Measurements from ENCODE around the gene PHOX2A. TPM values are rescaled to one million over a fixed set of nuclear protein-coding genes. Genes with fewer than 3 reads are reported as not detected.
"Not testable (repeated sequence)": the region's sequence is repeated elsewhere in the genome, so short reads cannot be mapped to it uniquely, and the experiment has no call there.

Gene PHOX2A
- not detected for total RNA-seq

GRCh38 chr11:72244060-72244360, at the start of gene PHOX2A:
Gene PHOX2A, minus strand, starts transcription at chr11:72244176. Its CDS starts 172 bp downstream, at chr11:72244004.
- DNase-seq, result no peak

GRCh38 chr11:72293391-72293790, 49.4 kb upstream of the PHOX2A start:
- no peak for DNase-seq

- DNase-seq, result no peak
Observed at GRCh38 chr11:72292106-72292785, 48.3 kb upstream of the PHOX2A start.

- DNase-seq, result not testable (repeated sequence)
Observed at GRCh38 chr11:72290741-72291140, 46.8 kb upstream of the PHOX2A start.

DNA sequence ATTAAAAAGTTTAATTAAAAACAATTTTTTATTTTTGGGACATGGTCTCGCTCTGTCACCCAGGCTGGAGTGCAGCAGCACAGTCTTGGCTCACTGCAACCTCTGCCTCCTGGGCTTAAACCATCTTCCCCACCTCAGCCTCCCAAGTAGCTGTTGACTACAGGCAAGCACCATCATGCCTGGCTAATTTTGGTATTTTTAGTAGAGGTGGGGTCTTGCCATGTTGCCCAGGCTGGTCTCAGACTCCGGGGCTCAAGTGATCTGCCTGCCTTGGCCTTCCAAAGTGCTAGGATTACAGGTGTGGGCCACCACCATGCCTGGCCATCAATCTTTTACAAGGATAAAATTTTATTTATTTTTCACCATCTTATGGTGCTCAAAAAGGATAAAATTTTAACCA, 43.3 kb upstream of the PHOX2A start:
- DNase-seq, result no peak

GRCh38 chr11:72283947-72284346, 40.0 kb upstream of the PHOX2A start:
- no peak for DNase-seq

GRCh38 chr11:72280726-72281315, 36.8 kb upstream of the PHOX2A start:
- no peak for DNase-seq

DNA sequence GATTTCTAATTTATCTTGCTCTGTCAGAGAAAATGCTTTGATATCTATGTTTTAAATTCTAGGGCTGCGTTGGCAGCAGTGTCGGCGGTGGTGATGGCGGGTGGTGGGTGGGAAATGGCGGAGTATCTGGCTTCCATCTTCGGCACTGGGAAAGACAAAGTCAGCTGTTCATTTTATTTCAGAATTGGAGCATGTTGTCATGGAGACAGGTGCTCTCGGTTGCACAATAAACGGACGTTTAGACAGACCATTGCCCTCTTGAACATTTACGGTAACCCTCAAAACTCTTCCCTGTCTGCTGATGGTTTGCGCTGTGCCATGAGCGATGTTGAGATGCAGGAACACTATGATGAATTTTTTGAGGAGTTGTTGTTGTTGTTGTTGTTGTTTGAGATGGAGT, 36.1 kb upstream of the PHOX2A start:
- no peak for DNase-seq

- DNase-seq, result no peak
Observed at GRCh38 chr11:72278905-72279304, 34.9 kb upstream of the PHOX2A start.

- no peak for DNase-seq
Observed at GRCh38 chr11:72274435-72274834, 30.5 kb upstream of the PHOX2A start.

- DNase-seq, result no peak
Observed at GRCh38 chr11:72271980-72272379, 28.0 kb upstream of the PHOX2A start.

- DNase-seq, result no peak
Observed at GRCh38 chr11:72267956-72268617, 24.1 kb upstream of the PHOX2A start.

DNA sequence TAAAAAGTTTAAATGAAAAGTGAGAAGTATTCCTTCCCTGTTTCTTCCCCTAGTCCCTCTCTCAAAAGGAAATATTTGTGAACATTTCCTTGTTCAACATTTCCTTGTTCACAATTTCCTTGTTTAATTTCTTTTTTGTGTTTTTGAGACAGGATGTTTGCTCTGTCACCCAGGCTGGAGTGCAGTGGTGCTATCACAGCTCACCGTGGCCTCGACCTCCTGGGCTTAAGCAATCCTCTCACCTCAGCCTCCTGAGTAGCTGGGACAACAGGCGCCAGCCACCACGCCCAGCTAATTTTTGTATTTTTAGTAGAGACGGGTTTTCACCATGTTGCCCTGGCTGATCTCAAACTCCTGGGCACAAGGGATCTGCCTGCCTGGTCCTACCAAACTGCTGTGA, 23.0 kb upstream of the PHOX2A start:
- DNase-seq, result not testable (repeated sequence)

DNA sequence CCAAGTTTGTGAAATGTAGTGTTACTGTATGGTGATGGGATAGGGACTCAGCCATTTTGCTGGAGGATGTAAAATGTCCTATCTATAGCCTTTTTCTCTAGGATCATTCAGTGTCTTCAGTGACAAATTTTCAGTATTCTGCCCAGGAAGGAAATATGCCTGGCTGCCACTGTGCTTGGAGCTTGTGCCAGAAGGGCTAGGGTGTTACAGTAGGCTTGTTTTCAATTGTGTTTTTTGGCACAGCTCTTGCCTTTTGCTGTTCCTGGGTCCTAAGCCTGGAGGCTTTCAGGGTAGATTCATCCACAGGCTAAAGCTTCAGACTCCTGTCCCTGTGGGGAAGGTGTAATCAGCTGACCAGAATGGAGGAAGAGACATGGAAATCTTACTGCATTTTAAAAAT, 22.0 kb upstream of the PHOX2A start:
- DNase-seq, result no peak

DNA sequence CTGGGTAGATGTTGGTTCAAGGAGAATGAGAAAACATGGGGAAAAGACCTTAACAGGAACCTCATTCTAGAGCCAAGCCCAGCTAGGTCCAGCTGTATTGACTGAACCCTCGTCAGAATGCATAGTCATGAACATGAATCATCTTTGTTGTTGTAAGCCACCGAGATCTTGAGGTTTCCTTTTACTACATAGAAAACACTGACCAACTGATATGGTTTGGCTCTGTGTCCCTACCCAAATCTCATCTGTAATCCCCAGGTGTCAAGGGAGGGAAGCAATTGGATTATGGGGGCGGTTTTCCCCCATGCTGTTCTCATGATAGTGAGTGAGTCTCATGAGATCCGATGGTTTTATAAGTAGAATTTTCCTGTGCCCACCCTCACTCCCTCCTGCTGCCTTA, 19.4 kb upstream of the PHOX2A start:
- no peak for DNase-seq

DNA sequence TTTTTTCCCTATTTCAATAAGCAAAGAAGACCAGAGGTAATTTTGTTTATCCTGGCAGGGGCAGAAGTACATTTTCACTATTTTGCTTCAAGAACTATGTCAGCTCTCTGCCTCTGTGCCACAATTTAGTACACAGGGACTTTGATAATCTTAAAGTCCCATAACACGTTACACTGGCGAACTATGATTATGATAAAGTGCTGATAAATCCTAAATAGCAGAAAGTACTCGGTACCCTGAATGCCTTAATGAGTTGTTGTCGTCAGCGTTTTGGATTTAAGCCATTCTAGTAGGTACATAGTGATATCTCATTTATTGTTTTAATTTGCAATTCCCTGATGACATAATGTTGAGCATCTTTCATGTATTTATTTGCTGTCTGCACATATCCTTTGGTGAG, 16.6 kb upstream of the PHOX2A start:
- no peak for DNase-seq

- DNase-seq, result no peak
Observed at GRCh38 chr11:72259490-72259889, 15.5 kb upstream of the PHOX2A start.

DNA sequence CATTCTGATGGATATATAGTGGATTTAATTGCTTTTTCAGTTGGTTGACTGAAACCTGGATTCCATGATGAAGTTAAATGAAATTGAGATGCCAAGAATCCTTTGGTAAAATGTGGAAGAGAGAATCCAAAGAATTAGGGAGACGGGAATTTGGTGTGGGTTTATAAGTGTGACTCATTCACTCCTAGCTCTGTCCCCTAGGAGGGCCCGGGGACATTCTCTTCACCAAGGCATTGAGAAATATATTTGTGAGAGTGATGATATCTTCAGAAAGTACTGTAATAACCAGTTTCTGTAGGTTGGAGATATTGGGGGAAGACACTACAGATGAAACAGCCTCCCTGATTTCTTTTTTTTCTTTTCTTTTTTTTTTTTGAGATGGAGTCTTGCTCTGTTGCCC, 13.6 kb upstream of the PHOX2A start:
- DNase-seq, result no peak

DNA sequence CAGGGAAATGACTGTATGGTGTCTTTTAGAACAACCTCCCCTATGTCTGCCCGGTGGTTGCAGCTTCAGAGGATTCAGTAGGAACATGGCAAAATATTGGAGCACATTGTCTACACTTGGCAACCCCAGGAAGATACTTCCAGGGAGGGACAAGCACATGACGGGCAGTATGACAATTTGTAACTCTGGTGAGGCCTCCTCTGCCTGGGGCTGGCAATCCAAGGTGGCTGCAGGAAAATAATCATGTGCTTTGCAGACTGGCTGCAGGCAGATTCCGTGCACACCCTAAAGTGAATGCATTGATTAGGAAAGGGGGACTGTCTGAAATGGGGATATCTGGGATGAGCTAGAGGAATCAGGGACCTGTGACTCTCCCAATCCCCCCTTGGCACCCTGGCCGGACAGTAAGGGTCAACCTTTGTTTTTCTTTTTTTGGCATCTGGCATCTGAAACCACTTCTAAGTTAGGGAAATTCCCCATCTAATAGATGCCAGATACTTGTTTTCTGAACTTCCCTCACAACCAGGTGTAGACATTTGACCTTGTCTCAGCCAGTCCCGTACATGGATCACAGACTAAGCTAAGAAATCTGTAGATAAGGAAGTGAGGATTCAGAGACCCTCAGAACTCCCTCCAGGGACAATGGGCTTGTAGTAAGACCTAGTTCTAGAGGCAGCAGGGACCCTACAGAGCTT, 10.5 kb upstream of the PHOX2A start:
- DNase-seq, result no peak

DNA sequence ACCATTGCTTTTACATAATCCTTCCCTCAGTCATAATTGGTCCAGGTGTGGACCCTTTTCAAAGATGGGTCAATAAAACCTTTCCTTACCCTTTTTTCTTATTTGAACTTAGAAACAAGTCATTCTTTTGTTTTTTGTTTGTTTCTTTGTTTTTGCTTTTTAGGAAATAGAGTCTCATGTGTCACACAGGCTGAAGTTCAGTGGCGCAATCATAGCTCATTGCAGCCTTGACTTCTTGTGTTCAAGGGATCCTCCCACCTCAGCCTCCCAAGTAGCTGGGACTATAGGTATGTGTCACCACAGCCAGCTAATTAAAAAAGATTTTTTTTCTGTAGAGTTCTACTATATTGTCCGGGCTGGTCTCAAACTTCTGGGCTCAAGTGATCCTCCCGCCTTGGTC, 9.4 kb upstream of the PHOX2A start:
- DNase-seq, result no peak

DNA sequence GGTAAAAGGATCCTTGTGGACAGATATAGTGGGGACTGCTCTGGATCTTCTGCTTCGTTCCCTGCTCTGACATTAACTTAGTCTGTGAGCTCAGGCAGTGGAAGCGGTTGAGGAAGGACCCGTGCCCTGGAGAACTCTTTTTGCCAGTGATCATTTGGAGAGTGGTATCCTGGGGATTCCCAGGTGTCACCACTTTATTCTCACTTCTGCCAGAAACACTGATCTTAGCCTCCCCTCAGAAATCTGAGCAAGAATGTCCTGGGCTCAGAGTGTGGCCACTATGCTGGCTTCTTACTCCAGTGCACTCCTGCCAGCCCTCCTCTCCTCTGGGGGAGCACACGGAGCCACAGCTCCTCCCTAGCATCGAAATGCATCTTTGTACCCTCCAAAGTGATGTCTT, 7.6 kb upstream of the PHOX2A start:
- DNase-seq, result no peak

DNA sequence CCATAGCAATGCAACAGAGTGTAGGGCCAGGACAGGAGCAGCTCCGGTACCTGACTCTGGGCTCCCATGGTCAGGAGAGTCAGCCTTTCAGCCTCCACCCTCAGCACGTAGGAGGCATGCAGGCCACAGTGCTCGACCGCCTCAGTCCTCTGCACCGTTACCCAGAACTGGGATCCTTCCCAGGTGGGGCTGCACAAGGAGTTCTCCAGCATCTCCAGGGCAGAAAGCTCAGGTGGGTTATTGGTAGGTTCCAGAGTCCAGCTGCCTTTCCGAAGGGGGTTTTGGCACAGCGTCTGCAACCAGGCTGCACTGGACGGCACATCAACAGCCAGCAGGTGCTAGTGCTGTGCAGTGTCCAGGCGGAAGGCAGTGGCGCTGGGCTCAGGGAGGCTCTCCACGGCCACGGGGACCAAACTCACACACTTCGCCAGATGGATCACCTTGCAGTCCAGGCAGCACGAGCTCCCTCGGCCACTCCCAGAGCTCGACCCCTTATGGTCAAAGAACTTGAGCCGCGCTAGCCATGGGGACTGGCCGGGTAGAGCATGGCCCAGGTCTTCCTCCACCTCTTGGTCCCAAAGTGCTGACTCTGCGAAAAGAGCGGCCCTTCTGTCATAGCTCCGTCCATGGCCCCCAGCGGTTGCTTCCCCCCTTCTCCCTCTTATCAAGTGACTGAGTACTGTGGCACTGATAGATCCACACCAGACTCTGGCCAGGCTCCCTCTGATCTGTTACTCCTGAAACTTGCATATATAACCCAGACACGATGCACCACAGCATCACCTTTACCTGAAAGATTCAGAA, 6.9 kb upstream of the PHOX2A start:
- no peak for DNase-seq

- DNase-seq, result no peak
Observed at GRCh38 chr11:72249961-72250360, 6.0 kb upstream of the PHOX2A start.
